SK-N-SH treated with all-trans-retinoic acid at 6 μM for 48 hours (cell line): ENCODE results near the gene GSS.

ENCODE experiments used
- ATAC-seq: fragments of 200-7000 bp; cut with Tn5 transposase; 3 replicates; pipeline ENCODE4 v1.9.1; 2020; ENCODE audit warnings: mild to moderate bottlenecking, moderate library complexity
- ARNTL ChIP-seq: fragments of 450-650 bp; formaldehyde crosslinking; IDR thresholded peaks from 2 replicates; pipeline ENCODE4 v1.5.0; 2020; ENCODE audit warnings: low read depth, mild to moderate bottlenecking, moderate library complexity, borderline replicate concordance
- BACH2 ChIP-seq: fragments of 250-450 bp; sonication (Bioruptor Pico); IDR thresholded peaks from 2 replicates; pipeline ENCODE4 v1.9.0; 2021; ENCODE audit warnings: mild to moderate bottlenecking, borderline replicate concordance
- CSDC2 ChIP-seq: fragments of 250-450 bp; sonication (Bioruptor Pico); IDR thresholded peaks from 2 replicates; pipeline ENCODE4 v1.5.0; 2020; ENCODE audit warnings: mild to moderate bottlenecking, moderate library complexity
- ESRRG ChIP-seq: fragments of 250-450 bp; sonication (Bioruptor Pico); IDR thresholded peaks from 2 replicates; pipeline ENCODE4 v1.6.1; 2021; ENCODE audit warnings: mild to moderate bottlenecking
- GLIS3 ChIP-seq: fragments of 250-450 bp; sonication (Bioruptor Pico); IDR thresholded peaks from 2 replicates; pipeline ENCODE4 v1.5.0; 2020; ENCODE audit warnings: mild to moderate bottlenecking, moderate library complexity
- ISL1 ChIP-seq: fragments of 250-450 bp; sonication (Bioruptor Pico); IDR thresholded peaks from 2 replicates; pipeline ENCODE4 v2.1.2; 2022; ENCODE audit warnings: mild to moderate bottlenecking, moderate library complexity
- OSR1 ChIP-seq: fragments of 250-450 bp; sonication (Bioruptor Pico); IDR thresholded peaks from 2 replicates; pipeline ENCODE4 v1.8.0; 2022; ENCODE audit warnings: moderate library complexity, mild to moderate bottlenecking, inconsistent platforms
- PPARA ChIP-seq: fragments of 250-450 bp; sonication (Bioruptor Pico); IDR thresholded peaks from 2 replicates; pipeline ENCODE4 v1.5.0; 2020; ENCODE audit warnings: mild to moderate bottlenecking, borderline replicate concordance
- RARB ChIP-seq: fragments of 250-450 bp; sonication (Bioruptor Pico); IDR thresholded peaks from 2 replicates; pipeline ENCODE4 v1.8.0; 2021; ENCODE audit warnings: mild to moderate bottlenecking, moderate library complexity
- SNAI2 ChIP-seq: fragments of 250-450 bp; sonication (Bioruptor Pico); IDR thresholded peaks from 2 replicates; pipeline ENCODE4 v1.5.0; 2020; ENCODE audit warnings: mild to moderate bottlenecking, moderate library complexity
- TCF4 ChIP-seq: fragments of 250-450 bp; sonication (Bioruptor Pico); IDR thresholded peaks from 2 replicates; pipeline ENCODE4 v1.8.0; 2021; ENCODE audit warnings: mild to moderate bottlenecking, moderate library complexity, borderline replicate concordance
- TOX ChIP-seq: fragments of 250-450 bp; sonication (Bioruptor Pico); IDR thresholded peaks from 2 replicates; pipeline ENCODE4 v1.8.0; 2021; ENCODE audit warnings: mild to moderate bottlenecking, moderate library complexity, borderline replicate concordance
- ZC3H10 ChIP-seq: fragments of 250-450 bp; sonication (Bioruptor Pico); IDR thresholded peaks from 2 replicates; pipeline ENCODE4 v1.5.1; 2021; ENCODE audit warnings: mild to moderate bottlenecking, moderate library complexity
- ZFP3 ChIP-seq: fragments of 250-450 bp; sonication (Bioruptor Pico); IDR thresholded peaks from 2 replicates; pipeline ENCODE4 v1.5.0; 2020; ENCODE audit warnings: mild to moderate bottlenecking, moderate library complexity
- ZFP30 ChIP-seq: fragments of 450-650 bp; formaldehyde crosslinking; IDR thresholded peaks from 2 replicates; pipeline ENCODE4 v1.5.0; 2022; ENCODE audit warnings: mild to moderate bottlenecking, moderate library complexity
- ZNF565 ChIP-seq: fragments of 450-650 bp; formaldehyde crosslinking; conservative IDR thresholded peaks from 2 replicates; pipeline ENCODE4 v1.5.0; 2020; ENCODE audit warnings: low read depth, mild to moderate bottlenecking, moderate library complexity
- ZNF70 ChIP-seq: fragments of 450-650 bp; formaldehyde crosslinking; IDR thresholded peaks from 2 replicates; pipeline ENCODE4 v1.5.0; 2020; ENCODE audit warnings: mild to moderate bottlenecking, moderate library complexity
- ZNF8 ChIP-seq: fragments of 450-650 bp; formaldehyde crosslinking; IDR thresholded peaks from 2 replicates; pipeline ENCODE4 v1.5.0; 2020; ENCODE audit warnings: mild to moderate bottlenecking, moderate library complexity
- TF ChIP-seq, protein P1 (sequence below): fragments of 250-450 bp; sonication (Bioruptor Pico); IDR thresholded peaks from 2 replicates; pipeline ENCODE4 v1.5.0; 2020; ENCODE audit warnings: mild to moderate bottlenecking, moderate library complexity
- TF ChIP-seq, protein P2 (sequence below): fragments of 250-450 bp; sonication (Bioruptor Pico); IDR thresholded peaks from 2 replicates; pipeline ENCODE4 v1.5.1; 2020; ENCODE audit warnings: low read depth, mild to moderate bottlenecking, moderate library complexity
- TF ChIP-seq, protein P3 (sequence below): fragments of 250-450 bp; sonication (Bioruptor Pico); IDR thresholded peaks from 2 replicates; pipeline ENCODE4 v1.5.1; 2021; ENCODE audit warnings: mild to moderate bottlenecking, moderate library complexity
- TF ChIP-seq, protein P4 (sequence below): fragments of 250-450 bp; sonication (Bioruptor Pico); IDR thresholded peaks from 2 replicates; pipeline ENCODE4 v1.8.0; 2021; ENCODE audit warnings: low read depth, mild to moderate bottlenecking, moderate library complexity, borderline replicate concordance

GSS gene

DNA sequence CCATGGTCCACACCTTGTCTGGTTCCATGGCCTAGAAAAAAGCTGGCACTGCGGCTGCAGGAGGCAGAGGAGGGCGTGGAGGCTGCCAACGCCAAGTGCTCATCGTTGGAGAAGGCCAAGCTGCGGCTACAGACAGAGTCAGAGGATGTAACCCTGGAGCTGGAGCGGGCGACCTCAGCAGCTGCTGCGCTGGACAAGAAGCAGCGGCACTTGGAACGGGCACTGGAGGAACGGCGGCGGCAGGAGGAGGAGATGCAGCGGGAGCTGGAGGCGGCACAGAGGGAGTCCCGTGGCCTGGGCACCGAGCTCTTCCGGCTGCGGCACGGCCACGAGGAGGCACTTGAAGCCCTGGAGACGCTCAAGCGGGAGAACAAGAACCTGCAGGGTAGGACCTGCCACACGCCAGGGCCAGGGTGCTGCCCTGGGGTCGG is 43.4 kb upstream of the GSS start:
- no peak for ATAC-seq
- TF ChIP-seq ESRRG (CRISPR knock-in tag) (no peak), ZNF70 (CRISPR knock-in tag) (no peak), ZNF8 (CRISPR knock-in tag) (no peak), TCF4 (CRISPR knock-in tag) (no peak), PPARA (CRISPR knock-in tag) (no peak), ZNF565 (CRISPR knock-in tag) (no peak), OSR1 (CRISPR knock-in tag) (no peak), CSDC2 (no peak), ARNTL (CRISPR knock-in tag) (no peak), RARB (CRISPR knock-in tag) (no peak), ZFP30 (no peak), GLIS3 (no peak)
- TF ChIP-seq, protein P1, sequence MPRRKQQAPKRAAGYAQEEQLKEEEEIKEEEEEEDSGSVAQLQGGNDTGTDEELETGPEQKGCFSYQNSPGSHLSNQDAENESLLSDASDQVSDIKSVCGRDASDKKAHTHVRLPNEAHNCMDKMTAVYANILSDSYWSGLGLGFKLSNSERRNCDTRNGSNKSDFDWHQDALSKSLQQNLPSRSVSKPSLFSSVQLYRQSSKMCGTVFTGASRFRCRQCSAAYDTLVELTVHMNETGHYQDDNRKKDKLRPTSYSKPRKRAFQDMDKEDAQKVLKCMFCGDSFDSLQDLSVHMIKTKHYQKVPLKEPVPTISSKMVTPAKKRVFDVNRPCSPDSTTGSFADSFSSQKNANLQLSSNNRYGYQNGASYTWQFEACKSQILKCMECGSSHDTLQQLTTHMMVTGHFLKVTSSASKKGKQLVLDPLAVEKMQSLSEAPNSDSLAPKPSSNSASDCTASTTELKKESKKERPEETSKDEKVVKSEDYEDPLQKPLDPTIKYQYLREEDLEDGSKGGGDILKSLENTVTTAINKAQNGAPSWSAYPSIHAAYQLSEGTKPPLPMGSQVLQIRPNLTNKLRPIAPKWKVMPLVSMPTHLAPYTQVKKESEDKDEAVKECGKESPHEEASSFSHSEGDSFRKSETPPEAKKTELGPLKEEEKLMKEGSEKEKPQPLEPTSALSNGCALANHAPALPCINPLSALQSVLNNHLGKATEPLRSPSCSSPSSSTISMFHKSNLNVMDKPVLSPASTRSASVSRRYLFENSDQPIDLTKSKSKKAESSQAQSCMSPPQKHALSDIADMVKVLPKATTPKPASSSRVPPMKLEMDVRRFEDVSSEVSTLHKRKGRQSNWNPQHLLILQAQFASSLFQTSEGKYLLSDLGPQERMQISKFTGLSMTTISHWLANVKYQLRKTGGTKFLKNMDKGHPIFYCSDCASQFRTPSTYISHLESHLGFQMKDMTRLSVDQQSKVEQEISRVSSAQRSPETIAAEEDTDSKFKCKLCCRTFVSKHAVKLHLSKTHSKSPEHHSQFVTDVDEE (CRISPR knock-in tag): no peak
- TF ChIP-seq, protein P2, sequence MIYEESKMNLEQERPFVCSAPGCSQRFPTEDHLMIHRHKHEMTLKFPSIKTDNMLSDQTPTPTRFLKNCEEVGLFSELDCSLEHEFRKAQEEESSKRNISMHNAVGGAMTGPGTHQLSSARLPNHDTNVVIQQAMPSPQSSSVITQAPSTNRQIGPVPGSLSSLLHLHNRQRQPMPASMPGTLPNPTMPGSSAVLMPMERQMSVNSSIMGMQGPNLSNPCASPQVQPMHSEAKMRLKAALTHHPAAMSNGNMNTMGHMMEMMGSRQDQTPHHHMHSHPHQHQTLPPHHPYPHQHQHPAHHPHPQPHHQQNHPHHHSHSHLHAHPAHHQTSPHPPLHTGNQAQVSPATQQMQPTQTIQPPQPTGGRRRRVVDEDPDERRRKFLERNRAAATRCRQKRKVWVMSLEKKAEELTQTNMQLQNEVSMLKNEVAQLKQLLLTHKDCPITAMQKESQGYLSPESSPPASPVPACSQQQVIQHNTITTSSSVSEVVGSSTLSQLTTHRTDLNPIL (CRISPR knock-in tag): no peak
- TF ChIP-seq, protein P3, sequence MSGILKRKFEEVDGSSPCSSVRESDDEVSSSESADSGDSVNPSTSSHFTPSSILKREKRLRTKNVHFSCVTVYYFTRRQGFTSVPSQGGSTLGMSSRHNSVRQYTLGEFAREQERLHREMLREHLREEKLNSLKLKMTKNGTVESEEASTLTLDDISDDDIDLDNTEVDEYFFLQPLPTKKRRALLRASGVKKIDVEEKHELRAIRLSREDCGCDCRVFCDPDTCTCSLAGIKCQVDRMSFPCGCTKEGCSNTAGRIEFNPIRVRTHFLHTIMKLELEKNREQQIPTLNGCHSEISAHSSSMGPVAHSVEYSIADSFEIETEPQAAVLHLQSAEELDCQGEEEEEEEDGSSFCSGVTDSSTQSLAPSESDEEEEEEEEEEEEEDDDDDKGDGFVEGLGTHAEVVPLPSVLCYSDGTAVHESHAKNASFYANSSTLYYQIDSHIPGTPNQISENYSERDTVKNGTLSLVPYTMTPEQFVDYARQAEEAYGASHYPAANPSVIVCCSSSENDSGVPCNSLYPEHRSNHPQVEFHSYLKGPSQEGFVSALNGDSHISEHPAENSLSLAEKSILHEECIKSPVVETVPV (CRISPR knock-in tag): no peak
- TF ChIP-seq, protein P4, sequence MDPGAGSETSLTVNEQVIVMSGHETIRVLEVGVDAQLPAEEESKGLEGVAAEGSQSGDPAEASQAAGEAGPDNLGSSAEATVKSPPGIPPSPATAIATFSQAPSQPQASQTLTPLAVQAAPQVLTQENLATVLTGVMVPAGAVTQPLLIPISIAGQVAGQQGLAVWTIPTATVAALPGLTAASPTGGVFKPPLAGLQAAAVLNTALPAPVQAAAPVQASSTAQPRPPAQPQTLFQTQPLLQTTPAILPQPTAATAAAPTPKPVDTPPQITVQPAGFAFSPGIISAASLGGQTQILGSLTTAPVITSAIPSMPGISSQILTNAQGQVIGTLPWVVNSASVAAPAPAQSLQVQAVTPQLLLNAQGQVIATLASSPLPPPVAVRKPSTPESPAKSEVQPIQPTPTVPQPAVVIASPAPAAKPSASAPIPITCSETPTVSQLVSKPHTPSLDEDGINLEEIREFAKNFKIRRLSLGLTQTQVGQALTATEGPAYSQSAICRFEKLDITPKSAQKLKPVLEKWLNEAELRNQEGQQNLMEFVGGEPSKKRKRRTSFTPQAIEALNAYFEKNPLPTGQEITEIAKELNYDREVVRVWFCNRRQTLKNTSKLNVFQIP (CRISPR knock-in tag): no peak

DNA sequence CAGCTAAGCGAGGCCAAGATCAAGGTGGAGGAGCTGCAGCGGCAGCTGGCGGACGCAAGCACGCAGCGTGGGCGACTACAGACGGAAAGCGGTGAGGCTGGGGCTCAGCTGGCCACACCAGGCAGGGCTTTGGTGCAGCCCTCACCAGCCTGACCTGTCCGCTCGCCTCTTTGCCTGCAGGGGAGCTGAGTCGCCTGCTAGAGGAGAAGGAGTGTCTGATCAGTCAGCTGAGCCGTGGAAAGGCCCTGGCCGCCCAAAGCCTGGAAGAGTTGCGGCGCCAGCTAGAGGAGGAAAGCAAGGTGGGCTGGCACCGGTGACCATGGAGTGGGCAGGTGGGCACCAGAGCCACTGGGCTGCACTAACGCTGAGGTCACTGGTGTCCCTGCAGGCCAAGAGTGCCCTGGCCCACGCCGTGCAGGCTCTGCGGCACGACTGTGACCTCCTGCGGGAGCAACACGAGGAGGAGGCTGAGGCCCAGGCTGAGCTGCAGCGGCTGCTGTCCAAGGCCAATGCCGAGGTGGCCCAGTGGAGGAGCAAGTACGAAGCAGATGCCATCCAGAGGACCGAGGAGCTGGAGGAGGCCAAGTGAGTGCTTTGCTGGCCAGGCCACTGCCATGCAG is 42.8 kb upstream of the GSS start:
- no peak for TF ChIP-seq RARB (CRISPR knock-in tag)
- TF ChIP-seq TCF4 (CRISPR knock-in tag): no peak
- no peak for TF ChIP-seq BACH2 (CRISPR knock-in tag)
- no peak for TF ChIP-seq ESRRG (CRISPR knock-in tag)
- no peak for TF ChIP-seq ISL1 (CRISPR knock-in tag)
- TF ChIP-seq SNAI2 (CRISPR knock-in tag): no peak
- TF ChIP-seq CSDC2: no peak
- no peak for TF ChIP-seq PPARA (CRISPR knock-in tag)
- TF ChIP-seq, protein P3 (CRISPR knock-in tag): no peak
- no peak for TF ChIP-seq ZFP3 (CRISPR knock-in tag)
- no peak for TF ChIP-seq TOX (CRISPR knock-in tag)
- no peak for TF ChIP-seq ZNF70 (CRISPR knock-in tag)
- no peak for TF ChIP-seq ZNF565 (CRISPR knock-in tag)
- TF ChIP-seq ZFP30: no peak
- TF ChIP-seq OSR1 (CRISPR knock-in tag): no peak

DNA sequence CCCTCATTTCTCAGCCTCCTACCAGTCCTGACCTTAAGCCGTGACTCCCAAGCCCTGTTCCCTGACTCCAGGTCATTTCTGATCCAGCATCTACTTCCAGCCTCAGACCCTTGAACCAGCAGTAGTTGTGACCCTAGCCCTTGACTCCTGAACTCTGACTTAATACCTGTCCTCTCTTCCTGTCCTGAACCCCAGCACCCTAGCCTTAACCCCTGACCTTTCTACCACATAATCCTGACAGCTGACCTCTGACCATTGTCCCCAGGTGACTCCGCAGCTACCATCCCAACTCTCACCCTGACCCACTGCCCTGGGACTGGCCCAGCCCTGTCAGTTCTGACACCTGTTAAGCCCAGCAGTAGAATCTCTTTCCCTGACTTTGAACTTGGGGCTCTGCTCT is 42.2 kb upstream of the GSS start:
- no peak for ATAC-seq
- no peak for TF ChIP-seq ZC3H10 (CRISPR knock-in tag)
- TF ChIP-seq ZFP30: no peak
- TF ChIP-seq OSR1 (CRISPR knock-in tag): no peak
- TF ChIP-seq ZNF565 (CRISPR knock-in tag): no peak

More for the DNA sequence above, 42.8 kb upstream of the GSS start:
- peak; percentile 4; the same call in 2 of the 3 replicates for ATAC-seq
